GM18511 (cell line): ENCODE results near the gene IGLL1.
"Not testable (repeated sequence)": the region's sequence is repeated elsewhere in the genome, so short reads cannot be mapped to it uniquely, and the experiment has no call there.

Source experiments
- ATAC-seq: cut with Tn5 transposase; IDR thresholded peaks from one replicate; pipeline ENCODE4 v1.9.1; 2021; ENCODE audit warnings: mild to moderate bottlenecking, moderate library complexity; ENCODE audit not compliant: unreplicated experiment

IGLL1 gene

GRCh38 chr22:23591846-23592245 is 11.8 kb upstream of the IGLL1 start:
- ATAC-seq: no peak

GRCh38 chr22:23591201-23591791 is 11.2 kb upstream of the IGLL1 start:
- no peak for ATAC-seq

GRCh38 chr22:23583836-23584235 is 3.7 kb upstream of the IGLL1 start:
- ATAC-seq: no peak

GRCh38 chr22:23583153-23583552 is 3.1 kb upstream of the IGLL1 start:
- no peak for ATAC-seq

GRCh38 chr22:23581260-23581650 is 1.2 kb upstream of the IGLL1 start:
- ATAC-seq: no peak

GRCh38 chr22:23580576-23581259 is 628 bp upstream of the IGLL1 start:
- ATAC-seq: no peak

- no peak for ATAC-seq
Measured at GRCh38 chr22:23579280-23579679, 810 bp downstream of the IGLL1 start.

GRCh38 chr22:23578306-23578705 is 1.8 kb downstream of the IGLL1 start:
- ATAC-seq: no peak

- no peak for ATAC-seq
Measured at GRCh38 chr22:23576681-23577080, 3.4 kb downstream of the IGLL1 start.

GRCh38 chr22:23575601-23576000 is 4.5 kb downstream of the IGLL1 start:
- ATAC-seq: no peak

- ATAC-seq: no peak
Measured at GRCh38 chr22:23574877-23575276, 5.2 kb downstream of the IGLL1 start.

GRCh38 chr22:23574371-23574811 is 5.7 kb downstream of the IGLL1 start:
- no peak for ATAC-seq

- not testable (repeated sequence) for ATAC-seq
Measured at GRCh38 chr22:23573701-23574235, 6.3 kb downstream of the IGLL1 start.

GRCh38 chr22:23573106-23573505 is 7.0 kb downstream of the IGLL1 start:
- not testable (repeated sequence) for ATAC-seq

- ATAC-seq: no peak
Measured at GRCh38 chr22:23571486-23571885, 8.6 kb downstream of the IGLL1 start.

- no peak for ATAC-seq
Measured at GRCh38 chr22:23570681-23571080, 9.4 kb downstream of the IGLL1 start.

GRCh38 chr22:23569716-23570115 is 10.4 kb downstream of the IGLL1 start:
- ATAC-seq: no peak

- ATAC-seq: no peak
Measured at GRCh38 chr22:23569291-23569690, 10.8 kb downstream of the IGLL1 start.

GRCh38 chr22:23566705-23567475 is 13.2 kb downstream of the IGLL1 start:
- no peak for ATAC-seq

GRCh38 chr22:23565915-23566704 is 14.0 kb downstream of the IGLL1 start:
- ATAC-seq: no peak
